ENCODE data around the gene THEMIS.

DNA sequence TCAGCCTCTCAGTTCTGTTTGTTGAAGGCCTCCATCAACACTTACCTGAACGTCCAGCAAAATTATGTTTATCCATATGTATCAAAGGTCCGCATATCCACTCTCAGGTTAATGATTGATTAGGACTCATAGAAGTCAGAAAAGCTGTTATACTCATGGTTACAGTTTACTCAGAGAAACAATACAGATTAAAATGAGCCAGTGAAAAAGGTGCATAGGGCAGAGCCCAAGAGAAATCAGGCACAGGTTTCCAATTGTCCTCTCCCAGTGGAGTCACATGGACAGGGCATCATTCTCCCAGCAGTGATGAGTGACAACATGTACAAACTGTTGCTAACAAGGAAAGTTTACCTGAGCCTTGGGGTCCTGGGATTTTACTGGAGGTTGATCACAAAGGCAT, 36.2 kb downstream of the THEMIS start:
- no peak for TF ChIP-seq CTCF (IDR thresholded peaks at IDR 0.05)
- no peak for TF ChIP-seq POLR2A (IDR thresholded peaks at IDR 0.05)
